ENCODE measurements around the gene SYT17.

Gene SYT17

DNA sequence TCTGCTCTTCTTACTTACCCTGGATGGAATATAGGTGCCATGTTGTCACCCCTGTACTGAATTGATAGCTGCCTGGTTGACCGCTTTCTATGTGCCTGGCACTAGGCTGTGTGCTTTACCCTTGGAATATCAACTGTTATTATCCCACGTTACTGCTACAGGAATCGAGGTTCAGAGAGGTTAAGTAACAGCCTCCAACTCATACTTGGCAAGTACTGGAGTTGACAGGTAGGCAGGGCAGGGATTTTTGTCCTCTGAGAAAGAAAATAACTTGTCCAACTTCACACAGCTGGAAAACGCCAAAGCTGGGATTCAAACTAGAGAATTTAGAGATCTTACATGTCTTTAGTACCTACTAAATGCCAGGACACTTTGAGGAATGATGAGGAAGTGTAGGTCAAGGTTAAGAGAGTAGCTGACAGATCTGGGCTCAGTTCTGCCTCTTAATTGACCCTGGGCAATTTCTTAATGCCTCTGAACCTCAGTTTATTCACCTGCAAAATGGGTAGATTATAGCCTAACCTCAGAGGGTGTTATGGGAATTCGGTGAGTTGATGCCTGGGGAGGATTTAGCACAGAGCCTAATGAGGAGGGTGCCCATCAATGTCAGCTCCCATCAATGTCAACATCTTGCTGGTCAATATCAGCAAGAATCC is 28.5 kb upstream of the SYT17 start:
- DNase-seq = no peak

- no peak for DNase-seq
These were observed 27.6 kb upstream of the SYT17 start for GRCh38 chr16:19140396-19140795.

- no peak for DNase-seq
These were observed 25.0 kb upstream of the SYT17 start for GRCh38 chr16:19142939-19143598.

- DNase-seq = no peak
These were observed 24.5 kb upstream of the SYT17 start for GRCh38 chr16:19143599-19143956.

DNA sequence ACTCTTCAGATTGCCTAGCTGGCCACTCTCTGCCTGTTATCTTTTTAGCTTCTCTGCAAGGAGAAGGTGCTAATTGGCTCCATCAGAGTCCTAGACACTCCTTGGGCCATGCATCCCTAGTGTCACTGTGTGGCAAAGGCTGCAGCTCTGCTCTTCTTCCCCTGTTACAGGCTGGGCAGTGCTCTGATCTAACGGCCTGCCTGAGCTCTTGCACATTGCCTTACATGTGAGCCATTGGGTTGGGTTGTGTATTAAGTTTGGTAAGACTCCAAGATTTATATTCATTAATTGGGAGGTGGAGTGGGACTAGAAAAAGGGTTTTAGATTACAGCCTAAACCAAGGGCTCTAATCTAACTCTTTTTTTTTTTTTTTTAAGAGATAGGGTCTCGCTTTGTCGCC is 23.0 kb upstream of the SYT17 start:
- DNase-seq = no peak

- no peak for DNase-seq
These were observed 20.9 kb upstream of the SYT17 start for GRCh38 chr16:19147126-19147525.

DNA sequence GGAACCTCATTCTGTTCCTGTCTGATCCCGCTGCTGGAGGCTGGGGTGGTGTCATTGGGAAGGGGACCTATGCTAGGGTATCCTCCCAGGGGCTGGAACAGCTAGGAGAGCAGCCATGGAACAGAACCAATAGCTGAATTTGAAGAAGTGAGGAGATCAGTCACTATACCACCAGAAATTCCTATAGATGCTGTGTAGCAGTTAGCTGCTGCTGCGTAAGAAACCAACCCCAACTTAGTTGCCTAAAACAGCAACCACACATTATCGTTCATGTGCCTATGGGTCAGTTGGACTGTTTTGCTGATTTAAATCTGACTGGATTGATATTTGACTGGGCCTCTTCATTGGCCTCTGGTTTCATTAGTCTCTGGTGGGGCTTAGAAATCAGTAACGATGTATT is 20.4 kb upstream of the SYT17 start:
- DNase-seq = no peak

- DNase-seq = no peak
These were observed 19.9 kb upstream of the SYT17 start for GRCh38 chr16:19148189-19148588.

DNA sequence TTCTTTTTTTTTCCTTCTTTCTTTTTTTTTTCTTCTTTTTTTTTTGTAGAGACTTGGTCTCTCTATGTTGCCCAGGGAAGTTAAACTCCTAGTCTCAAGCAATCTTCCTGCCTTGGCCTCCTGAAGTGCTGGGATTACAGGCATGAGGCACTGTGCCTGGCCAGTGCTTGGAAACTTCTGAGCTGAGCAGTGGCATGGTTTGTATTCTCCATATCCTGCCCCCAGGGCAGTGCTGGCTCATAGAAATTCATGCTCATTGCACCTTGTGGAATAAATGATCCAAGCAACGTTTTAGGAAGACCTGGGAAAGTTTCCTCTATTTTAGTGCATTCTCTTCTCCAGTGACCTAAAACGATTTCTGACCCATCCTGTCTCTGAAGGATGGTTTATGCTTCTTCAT is 16.7 kb upstream of the SYT17 start:
- DNase-seq = no peak

DNA sequence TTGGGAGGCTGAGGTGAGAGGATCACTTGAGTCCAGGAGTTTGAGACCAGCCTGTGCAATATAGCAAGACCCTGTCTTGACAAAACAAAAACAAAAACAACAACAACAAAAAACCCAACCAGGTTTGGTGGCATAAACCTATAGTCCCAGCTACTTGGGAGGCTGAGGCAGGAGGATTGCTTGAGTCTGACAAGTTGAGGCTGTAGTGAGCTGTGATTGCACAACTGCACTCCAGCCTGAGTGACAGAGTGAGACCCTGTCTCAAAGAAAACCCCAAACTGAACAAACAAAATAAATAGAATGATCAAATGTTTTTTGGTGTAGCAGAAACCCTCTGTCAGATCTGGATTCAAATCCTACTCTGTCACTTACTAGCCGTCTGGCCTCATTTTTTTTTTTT is 16.0 kb upstream of the SYT17 start:
- no peak for DNase-seq

DNA sequence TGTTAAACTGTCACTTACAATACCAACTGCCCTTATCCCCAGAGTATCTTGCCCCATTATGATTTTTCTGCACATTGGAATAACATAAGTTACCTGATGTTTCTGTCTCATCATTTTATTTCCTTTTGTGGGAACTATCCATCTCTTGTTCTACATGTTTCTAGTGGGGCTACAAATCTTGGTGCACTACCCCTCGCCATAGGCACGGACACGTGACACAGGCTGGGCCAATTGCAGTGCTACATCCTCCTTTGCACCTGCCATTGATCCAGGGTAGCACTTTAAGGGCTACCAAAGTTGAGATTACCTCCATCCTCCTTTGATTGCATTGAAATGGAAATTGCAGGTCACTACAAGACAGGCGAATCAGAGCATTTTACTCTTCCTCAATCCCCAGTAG is 14.2 kb upstream of the SYT17 start:
- DNase-seq = no peak

DNA sequence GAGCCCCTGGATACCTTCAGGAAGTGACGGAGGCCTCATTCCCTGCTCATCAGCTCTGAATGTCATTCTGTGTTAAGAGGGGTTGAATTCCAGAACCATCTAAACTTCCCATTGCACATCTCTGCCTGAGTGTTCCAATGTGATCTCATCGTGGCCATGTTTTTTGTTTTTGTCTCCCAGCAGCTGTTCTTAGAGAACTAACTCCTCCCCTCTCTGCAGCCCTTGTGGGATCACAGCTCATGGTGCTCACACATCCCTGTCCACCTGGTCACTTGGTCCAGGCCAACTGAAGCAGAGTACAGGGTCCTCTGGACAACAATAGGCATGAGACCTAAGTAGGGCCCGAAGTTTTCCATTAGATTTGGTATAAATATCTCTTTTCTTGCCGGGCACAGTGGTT is 6.0 kb upstream of the SYT17 start:
- no peak for DNase-seq

DNA sequence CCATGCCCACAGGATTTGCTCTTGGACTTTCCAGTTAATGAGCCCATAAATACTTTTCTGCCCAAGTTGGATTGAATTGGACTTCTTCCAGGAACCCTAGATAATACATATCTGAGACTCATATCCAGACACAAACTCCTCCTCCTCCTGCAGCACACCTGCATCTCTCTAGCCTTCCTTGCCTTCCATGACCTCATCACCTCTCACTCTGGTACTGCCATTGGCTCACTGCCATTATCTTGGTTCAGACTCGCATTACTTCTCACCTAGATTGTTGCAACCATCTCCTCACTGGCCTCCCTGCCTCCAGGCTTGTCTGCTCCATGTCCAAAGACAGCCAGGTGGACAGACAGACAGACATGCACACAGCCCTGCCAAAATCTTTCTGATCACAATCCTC is 4.8 kb upstream of the SYT17 start:
- DNase-seq = no peak

GRCh38 chr16:19164285-19164684 is 3.8 kb upstream of the SYT17 start:
- DNase-seq = no peak

GRCh38 chr16:19165101-19165500 is 2.9 kb upstream of the SYT17 start:
- no peak for DNase-seq

DNA sequence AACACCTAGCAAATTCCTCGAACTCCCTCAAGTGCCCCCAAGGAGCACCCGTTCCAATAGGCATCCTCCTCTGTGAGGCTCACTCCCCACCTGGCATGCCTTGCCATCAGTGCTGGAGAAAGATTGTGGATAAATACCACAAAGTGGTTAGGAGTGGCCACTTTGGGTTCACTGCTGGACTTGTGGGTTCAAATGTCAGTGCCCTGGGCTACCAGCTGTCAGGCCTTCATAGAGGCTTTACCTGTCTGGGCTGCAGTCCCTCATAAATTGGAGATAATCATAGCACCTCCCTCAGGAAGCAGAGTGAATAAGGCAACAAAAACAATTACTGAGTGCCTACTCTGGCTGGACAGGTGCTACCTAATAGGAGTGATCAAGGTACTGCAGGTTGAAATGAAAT is 1.5 kb upstream of the SYT17 start:
- no peak for DNase-seq

DNA sequence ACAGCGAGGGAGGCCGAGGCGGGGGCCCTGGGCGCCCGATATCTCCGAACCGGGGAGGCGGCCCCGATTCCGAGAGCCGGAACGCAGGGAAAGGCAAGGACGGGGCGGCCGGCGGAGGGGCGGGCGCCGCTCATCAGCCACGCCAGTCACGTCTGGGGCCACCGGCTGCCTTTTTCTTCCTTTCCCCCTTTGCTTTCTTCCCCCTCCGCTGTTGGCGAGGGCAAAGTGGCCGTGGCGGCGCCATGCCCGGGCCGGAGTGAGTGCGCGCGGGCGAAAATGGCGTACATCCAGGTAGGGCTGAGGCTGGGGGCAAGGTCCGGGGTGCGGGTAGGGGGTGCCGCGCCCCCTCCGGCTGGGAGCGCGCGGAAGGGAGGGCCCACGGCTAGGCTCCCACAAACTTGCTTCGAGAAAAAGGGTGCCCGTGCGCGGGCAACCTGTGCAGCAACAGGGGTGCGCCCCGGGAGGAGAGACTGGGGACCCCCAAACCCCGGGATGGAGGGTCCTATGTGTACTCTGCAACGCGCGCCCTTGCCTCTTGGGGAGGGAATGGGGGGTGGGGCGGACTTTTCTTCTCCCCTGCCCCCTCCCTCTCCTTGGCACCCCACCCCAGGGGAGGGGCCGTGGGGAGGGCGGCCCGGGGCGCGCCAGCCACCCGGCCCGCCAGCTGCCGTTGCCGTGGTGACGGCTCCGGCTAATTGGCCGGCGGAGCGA is 486 bp downstream of the SYT17 start:
- peak; percentile 56 for DNase-seq

DNA sequence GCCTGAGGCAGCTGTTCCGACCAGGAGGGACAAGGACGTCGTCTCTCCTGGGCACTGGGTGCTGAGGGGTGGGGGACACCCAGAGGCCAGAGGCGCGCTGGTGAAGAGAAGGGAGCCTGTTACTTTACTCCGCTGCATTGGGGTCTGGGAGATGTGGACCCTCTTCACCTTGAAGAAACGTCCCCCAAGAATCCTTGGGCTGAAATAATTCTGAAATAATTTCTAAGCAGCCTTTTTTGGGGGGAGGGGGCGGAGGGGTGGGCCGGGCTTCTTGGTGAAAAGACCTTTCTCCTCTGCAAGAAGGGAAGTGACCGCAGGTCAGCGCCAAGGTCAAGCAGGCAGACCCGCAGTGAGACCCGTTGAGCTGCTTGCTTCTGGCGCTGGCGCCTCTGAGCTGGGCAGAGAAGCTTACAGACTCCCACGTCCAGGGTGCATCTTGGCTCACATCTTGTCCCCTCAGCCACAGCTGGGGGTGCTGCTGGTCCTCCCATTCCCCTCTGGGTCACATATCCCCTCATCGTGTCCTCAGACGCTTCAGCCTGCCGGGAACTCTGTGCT is 1.1 kb downstream of the SYT17 start:
- no peak for DNase-seq

GRCh38 chr16:19170043-19170655 is 2.1 kb downstream of the SYT17 start:
- no peak for DNase-seq

- DNase-seq = no peak
These were observed 4.2 kb downstream of the SYT17 start for GRCh38 chr16:19172098-19172780.

GRCh38 chr16:19173059-19173458 is 5.0 kb downstream of the SYT17 start:
- DNase-seq = no peak

- no peak for DNase-seq
These were observed 5.8 kb downstream of the SYT17 start for GRCh38 chr16:19173649-19174383.

Measured in right forelimb (tissue), 1 donor.